Peyer's patch (tissue), 4 donors: ENCODE data around the gene OR2H1.

Experiments
- POLR2A ChIP-seq, 2 donors: fragments of 450-650 bp; IDR thresholded peaks; one replicate each; pipeline ENCODE4 v1.5.1; 2017; ENCODE audit warnings: antibody characterized with exemption in 2 of 2, mild to moderate bottlenecking in 2 of 2, moderate library complexity in 2 of 2
- TF ChIP-seq, protein P1 (sequence below), 6 experiments: fragments of 450-650 bp in 4 of 6; fragments of 200-600 bp in 2 of 6; sonication (generic) in 1 of 6; IDR thresholded peaks; one replicate each; pipeline ENCODE4 v1.5.1; 2017 to 2019; ENCODE audit warnings: antibody characterized with exemption in 6 of 6, mild to moderate bottlenecking in 3 of 6, moderate library complexity in 1 of 6

DNA sequence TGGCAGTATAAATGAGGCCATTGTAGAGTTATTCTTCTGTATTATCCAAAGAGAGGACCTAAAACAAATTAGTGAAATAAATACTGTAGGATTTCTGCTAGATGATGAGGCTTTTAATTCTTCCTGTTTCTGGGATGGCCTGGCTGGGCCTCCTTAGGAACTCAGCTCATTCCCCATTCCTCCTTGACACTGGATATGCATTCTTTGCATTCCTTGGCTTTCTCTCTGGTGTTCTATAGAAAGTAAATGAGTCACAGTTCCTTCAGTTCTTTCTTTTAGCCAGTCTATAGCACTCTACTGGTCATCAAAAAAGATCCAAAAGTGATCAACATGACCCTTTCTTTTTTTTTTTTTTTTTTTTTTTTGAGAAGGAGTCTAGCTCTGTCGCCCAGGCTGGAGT, 9.3 kb upstream of the OR2H1 start:
- no peak for TF ChIP-seq POLR2A (IDR thresholded peaks at IDR 0.05)
- TF ChIP-seq, protein P1, sequence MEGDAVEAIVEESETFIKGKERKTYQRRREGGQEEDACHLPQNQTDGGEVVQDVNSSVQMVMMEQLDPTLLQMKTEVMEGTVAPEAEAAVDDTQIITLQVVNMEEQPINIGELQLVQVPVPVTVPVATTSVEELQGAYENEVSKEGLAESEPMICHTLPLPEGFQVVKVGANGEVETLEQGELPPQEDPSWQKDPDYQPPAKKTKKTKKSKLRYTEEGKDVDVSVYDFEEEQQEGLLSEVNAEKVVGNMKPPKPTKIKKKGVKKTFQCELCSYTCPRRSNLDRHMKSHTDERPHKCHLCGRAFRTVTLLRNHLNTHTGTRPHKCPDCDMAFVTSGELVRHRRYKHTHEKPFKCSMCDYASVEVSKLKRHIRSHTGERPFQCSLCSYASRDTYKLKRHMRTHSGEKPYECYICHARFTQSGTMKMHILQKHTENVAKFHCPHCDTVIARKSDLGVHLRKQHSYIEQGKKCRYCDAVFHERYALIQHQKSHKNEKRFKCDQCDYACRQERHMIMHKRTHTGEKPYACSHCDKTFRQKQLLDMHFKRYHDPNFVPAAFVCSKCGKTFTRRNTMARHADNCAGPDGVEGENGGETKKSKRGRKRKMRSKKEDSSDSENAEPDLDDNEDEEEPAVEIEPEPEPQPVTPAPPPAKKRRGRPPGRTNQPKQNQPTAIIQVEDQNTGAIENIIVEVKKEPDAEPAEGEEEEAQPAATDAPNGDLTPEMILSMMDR (IDR thresholded peaks at IDR 0.05): no peak
